HG03575 (cell line): ENCODE measurements around the gene NTPCR.
"Not testable (repeated sequence)": the region's sequence is repeated elsewhere in the genome, so short reads cannot be mapped to it uniquely, and the experiment has no call there.

Experiments used
- ATAC-seq: cut with Tn5 transposase; IDR thresholded peaks from one replicate; pipeline ENCODE4 v1.9.1; 2021; ENCODE audit not compliant: unreplicated experiment, insufficient number of reproducible peaks, low FRiP score; ENCODE audit errors: extremely low read depth

NTPCR gene

DNA sequence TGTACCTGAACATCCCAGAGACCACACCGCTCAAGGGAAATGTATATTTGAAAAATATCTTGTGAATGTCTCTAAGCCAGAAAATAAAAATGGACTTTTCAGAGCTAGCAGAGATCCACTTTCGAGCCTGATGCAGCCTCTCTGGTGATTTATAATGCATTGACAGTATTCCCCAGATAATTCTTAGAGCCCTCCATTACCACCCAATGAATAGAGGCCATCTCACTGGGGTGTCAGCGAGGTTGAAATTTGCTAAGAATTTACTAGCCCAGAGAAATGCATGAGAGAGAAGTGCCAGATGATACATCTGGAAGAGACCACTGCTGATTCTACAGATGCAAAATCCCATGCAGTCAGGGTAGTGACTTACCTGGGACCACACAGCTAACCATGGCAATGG, 25.5 kb upstream of the NTPCR start:
- ATAC-seq = no peak

DNA sequence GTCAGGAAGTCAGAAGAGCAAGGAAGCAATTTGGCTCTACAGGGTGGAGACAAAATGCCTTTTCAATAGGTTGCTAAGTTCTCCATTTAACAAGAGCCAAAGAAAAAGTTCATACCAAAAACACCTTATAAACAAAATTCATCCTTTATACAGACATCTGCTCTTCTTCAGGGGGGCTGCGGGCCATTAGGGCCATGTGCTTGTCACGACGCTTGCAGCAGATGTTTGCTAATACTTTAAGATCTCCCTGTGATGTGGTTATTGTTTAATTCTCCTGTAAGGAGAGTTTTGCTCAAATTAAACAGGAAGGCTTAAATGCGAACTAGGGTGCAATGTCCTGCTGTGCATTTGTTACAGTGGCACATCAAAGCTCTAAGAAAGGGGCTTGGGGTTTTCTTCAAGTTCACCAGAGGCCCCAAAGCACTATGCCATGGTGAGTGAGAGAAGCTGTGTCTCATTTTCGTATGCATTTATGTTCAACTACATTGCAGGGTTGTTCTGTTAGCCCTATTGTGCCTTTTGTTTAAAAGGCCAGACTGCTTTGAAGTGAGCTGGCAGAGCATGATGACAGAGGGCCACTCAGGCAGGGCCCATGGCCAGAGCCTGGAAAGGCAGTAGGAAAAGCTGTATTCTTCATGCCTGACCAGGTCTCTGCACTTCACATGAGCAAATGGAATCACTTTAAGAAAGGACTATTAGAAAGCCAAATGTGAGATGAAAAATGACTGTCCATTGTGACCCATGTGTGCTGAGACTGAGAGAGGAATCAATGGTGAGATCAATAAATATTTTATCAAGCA, 24.8 kb upstream of the NTPCR start:
- no peak for ATAC-seq

DNA sequence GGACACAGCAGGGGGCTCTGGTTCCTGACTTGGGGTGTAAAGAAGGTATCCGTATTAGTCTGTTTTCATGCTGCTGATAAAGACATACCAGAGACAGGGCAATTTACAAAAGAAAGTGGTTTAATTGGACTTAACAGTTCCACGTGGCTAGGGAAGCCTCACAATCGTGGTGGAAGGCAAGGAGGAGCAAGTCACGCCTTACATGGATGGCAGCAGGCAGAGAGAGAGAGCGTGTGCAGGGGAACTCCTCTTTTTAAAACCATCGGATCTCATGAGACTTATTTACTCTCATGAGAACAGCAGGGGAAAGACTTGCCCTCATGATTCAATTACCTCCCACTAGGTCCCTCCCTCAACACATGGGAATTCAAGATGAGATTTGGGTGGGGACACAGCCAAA, 23.2 kb upstream of the NTPCR start:
- not testable (repeated sequence) for ATAC-seq

DNA sequence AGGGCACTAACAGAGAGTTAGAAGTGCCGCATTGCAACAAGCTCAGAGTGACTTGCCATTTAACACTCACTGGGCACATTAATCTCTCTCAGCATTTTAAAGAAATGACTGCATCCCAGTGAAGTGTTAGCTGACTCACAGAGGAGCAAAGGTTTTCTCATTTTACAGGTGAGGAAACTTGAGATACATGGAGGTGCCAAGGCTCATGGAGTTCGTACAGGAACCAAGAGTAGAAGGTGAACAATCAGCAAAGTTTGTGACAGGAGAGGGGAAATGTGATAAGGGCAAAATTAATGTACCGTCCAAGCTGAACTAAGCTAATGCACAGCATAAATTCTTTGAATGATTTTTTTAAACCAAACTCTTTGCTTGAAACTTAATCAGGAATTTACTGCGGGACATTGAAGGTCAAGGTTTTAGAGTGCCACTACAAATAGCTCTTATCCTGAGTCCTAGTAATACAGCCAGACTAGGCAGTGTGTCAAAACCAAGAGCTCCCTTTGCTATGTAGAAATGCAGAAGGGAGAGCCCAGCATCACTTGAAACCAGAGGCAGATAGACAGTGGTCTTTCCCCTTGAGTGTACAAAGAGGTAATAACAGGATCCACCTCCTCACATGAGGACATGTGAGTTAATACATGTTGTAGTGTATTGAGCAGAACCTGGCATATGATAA, 22.4 kb upstream of the NTPCR start:
- ATAC-seq = no peak

GRCh38 chr1:232932486-232933425, 17.7 kb upstream of the NTPCR start:
- ATAC-seq = no peak

GRCh38 chr1:232936941-232937340, 13.5 kb upstream of the NTPCR start:
- no peak for ATAC-seq

DNA sequence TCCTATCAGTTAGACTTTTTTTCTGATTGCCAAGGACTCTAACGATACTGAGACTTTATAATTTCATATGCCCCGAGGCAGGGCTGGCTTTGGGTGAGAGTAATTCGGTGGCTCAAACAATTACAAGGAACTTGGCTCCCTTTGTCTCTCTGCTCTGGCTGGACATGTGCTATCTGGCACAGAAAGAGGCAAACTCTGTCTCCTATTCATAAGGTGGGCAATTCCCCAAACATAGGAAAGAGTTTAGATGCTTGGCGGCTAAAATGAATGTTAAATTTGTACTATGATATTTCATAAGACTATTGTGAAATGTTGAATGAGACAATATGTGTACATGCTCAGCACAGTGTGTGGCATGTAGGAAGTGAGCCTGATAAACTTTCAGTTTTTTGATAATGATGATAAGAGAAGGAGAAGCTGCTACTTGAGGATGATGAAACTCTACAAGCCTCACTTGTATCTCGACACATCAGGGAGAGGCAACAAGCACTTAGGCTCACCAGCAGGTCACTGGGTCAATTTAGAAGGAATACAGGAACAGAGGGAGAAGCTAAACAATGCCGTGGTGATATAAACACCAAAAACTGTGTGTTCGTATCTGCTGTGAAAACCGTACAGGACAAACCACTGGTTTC, 12.6 kb upstream of the NTPCR start:
- ATAC-seq = no peak

DNA sequence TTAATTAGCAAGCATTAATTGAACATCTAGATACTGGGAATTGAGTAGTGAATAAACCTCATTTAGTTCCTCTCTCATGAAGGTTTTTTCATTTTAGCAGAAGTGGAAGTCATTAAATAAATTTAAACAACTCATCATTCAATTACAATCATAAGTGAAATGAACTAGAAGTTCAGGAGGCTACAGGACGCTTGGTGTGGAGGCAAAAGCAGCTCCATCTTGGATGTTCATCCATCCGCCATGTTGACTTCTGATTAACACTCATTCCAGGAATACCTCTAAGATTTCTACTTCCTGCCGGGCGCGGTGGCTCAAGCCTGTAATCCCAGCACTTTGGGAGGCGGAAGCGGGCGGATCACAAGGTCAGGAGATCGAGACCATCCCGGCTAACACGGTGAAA, 11.5 kb upstream of the NTPCR start:
- ATAC-seq = no peak

- no peak for ATAC-seq
These were observed 10.7 kb upstream of the NTPCR start for GRCh38 chr1:232939748-232940147.

- no peak for ATAC-seq
These were observed 10.1 kb upstream of the NTPCR start for GRCh38 chr1:232940262-232940661.

- ATAC-seq = no peak
These were observed 7.8 kb upstream of the NTPCR start for GRCh38 chr1:232942413-232943294.

DNA sequence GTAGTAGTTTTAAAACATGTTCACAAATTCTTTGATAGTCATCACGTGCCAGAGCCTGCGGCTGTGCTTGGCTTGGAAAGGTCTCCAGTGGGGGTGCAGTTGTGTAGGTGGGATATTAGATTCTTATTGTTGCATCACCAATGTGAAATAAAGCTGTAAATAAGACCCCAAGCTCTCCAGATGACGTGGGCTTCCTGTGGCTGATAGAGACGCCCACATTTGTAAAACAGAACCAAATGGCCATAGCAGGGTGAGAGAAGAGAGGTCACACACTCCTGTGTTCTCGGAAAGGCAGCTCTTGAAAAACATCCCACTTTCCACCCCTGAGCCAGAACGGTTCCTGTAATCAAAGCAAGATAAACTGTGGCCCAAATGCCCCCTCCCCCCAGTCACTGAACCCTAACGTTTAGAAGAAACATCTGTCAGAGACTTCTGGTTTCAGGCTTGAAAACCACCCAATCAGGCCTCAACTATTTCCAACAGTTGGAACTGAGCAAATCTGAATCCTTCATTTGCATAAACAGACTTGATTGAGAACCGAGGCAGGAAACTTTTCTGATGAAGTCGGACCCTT, 6.6 kb upstream of the NTPCR start:
- ATAC-seq = no peak

GRCh38 chr1:232944347-232944746, 6.1 kb upstream of the NTPCR start:
- no peak for ATAC-seq

DNA sequence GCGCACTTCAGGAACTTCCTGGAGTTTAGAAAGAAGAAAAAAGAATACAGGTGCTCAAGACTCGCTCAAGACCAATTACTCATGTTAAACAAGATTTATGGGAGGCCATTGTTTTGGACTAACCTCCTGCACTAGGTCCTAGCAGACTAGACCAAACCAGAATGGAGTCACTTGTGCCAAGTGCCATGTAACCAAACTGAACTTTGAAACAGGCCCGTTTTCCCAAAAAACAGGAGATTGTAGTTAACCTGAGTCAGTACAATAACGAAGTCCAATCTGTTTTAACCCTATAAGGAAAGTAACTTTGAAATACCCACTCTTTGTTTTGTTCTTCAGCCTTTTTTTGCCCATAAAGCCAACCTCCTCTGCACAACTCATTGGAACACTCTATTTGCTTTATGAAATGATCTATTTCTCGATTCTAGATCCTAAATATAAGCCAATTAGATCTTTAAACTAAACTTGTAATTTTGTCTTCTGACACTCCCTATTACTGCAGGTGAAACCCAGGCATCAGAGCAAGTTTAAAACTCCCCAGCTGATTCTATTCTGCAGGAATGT, 695 bp upstream of the NTPCR start:
- ATAC-seq = no peak

- ATAC-seq = no peak
These were observed 769 bp downstream of the NTPCR start for GRCh38 chr1:232951180-232951579.

- ATAC-seq = no peak
These were observed 1.2 kb downstream of the NTPCR start for GRCh38 chr1:232951605-232952004.
